MM.1S (cell line): ENCODE measurements around the gene SH3PXD2A.

ENCODE experiments used
- DNase-seq: peaks from one replicate; pipeline ENCODE4 v3.0.0-alpha.2; 2015
- H2AFZ ChIP-seq: fragments of 300-600 bp; sonication (generic); 2 replicates; pipeline ENCODE4 v1.6.0; 2016; ENCODE audit warnings: antibody characterized with exemption, low read length
- H3F3A ChIP-seq: fragments of 300-600 bp; sonication (generic); 2 replicates; pipeline ENCODE4 v1.6.1; 2016; ENCODE audit warnings: mild to moderate bottlenecking, antibody characterized with exemption, low read length, moderate library complexity, mixed read lengths; ENCODE audit not compliant: insufficient read depth
- H3K27ac ChIP-seq: fragments of 300-600 bp; sonication (generic); 2 replicates; pipeline ENCODE4 v1.5.1; 2016; ENCODE audit warnings: mild to moderate bottlenecking, low read length
- H3K27me3 ChIP-seq: fragments of 300-600 bp; sonication (generic); replicated peaks from 2 replicates; pipeline ENCODE4 v1.6.0; 2016; ENCODE audit warnings: low read length; ENCODE audit not compliant: insufficient read depth
- H3K36me3 ChIP-seq: fragments of 300-600 bp; sonication (generic); replicated peaks from 2 replicates; pipeline ENCODE4 v1.6.1; 2016; ENCODE audit warnings: mild to moderate bottlenecking, low read length, mixed read lengths; ENCODE audit not compliant: insufficient read depth
- H3K4me1 ChIP-seq: fragments of 300-600 bp; sonication (generic); 2 replicates; pipeline ENCODE4 v1.6.1; 2016; ENCODE audit warnings: low read length, mixed read lengths
- H3K4me2 ChIP-seq: fragments of 300-600 bp; sonication (generic); 2 replicates; pipeline ENCODE4 v1.6.0; 2016; ENCODE audit warnings: low read depth, low read length
- H3K4me3 ChIP-seq: fragments of 300-600 bp; sonication (generic); 2 replicates; pipeline ENCODE4 v1.5.1; 2016; ENCODE audit warnings: low read length, mixed read lengths
- H3K79me2 ChIP-seq: fragments of 300-600 bp; sonication (generic); 2 replicates; pipeline ENCODE4 v1.6.1; 2016; ENCODE audit warnings: mixed run types, low read length, mixed read lengths
- H3K9ac ChIP-seq: fragments of 300-600 bp; sonication (generic); 2 replicates; pipeline ENCODE4 v1.6.1; 2016; ENCODE audit warnings: low read length, mixed read lengths
- H3K9me2 ChIP-seq: fragments of 300-600 bp; sonication (generic); replicated peaks from 2 replicates; pipeline ENCODE4 v1.6.1; 2016; ENCODE audit warnings: mild to moderate bottlenecking, low read length, mixed read lengths; ENCODE audit not compliant: insufficient read depth
- H3K9me3 ChIP-seq: fragments of 300-600 bp; sonication (generic); replicated peaks from 2 replicates; pipeline ENCODE4 v1.6.1; 2016; ENCODE audit warnings: mild to moderate bottlenecking, low read length, mixed read lengths; ENCODE audit not compliant: insufficient read depth
- H4K20me1 ChIP-seq: fragments of 300-600 bp; sonication (generic); 2 replicates; pipeline ENCODE4 v1.6.1; 2016; ENCODE audit warnings: mild to moderate bottlenecking, low read length, moderate library complexity, mixed read lengths; ENCODE audit not compliant: insufficient read depth
- EZH2 ChIP-seq: fragments of 300-600 bp; sonication (generic); optimal IDR thresholded peaks from 2 replicates; pipeline ENCODE3; 2017; ENCODE audit warnings: low read depth, mild to moderate bottlenecking, antibody characterized with exemption, low read length, mixed read lengths
- EZH2phosphoT487 ChIP-seq: fragments of 300-600 bp; sonication (generic); IDR thresholded peaks from 2 replicates; pipeline ENCODE4 v1.6.1; 2018; ENCODE audit warnings: antibody characterized with exemption, low read length
- TF ChIP-seq, protein P1 (sequence below): fragments of 300-600 bp; sonication (generic); IDR thresholded peaks from 2 replicates; pipeline ENCODE4 v1.5.1; 2016; ENCODE audit warnings: antibody characterized with exemption, low read length, mixed read lengths

SH3PXD2A gene

DNA sequence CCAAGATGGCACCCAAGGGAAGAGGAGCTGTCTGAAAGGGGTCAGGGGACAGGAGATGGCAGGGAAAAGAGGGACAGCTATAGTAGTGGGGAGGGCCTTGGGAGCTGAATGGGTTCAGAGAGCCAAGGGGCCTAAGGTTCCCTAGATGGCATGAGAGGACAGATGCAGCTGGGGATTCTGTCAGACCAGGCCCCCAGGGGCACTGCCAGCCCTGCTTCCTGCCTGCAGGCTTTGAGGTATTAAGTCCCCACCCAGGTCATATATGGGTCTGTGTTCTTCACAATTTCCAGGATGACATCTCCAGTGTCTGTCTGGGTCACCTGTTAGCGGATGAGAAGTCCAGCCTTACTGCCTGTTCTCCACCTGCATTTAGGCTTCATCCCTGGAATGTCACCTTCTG, 305.1 kb downstream of the SH3PXD2A start:
- no peak overlapping the region for H3K9ac ChIP-seq

GRCh38 chr10:103549349-103549685, 306.1 kb downstream of the SH3PXD2A start:
- no peaks in the 10 kb centered on the region for H3K9me2 ChIP-seq
- H2AFZ ChIP-seq = no peak overlapping the region
- H3K9me3 ChIP-seq = no peaks in the 10 kb centered on the region
- H3K9ac ChIP-seq = no peak overlapping the region
- peaks cover 20% of the 10 kb centered on the region for H3K4me1 ChIP-seq
- no peaks in the 10 kb centered on the region for H3F3A ChIP-seq
- H4K20me1 ChIP-seq = no peaks in the 10 kb centered on the region
- no peaks in the 10 kb centered on the region for H3K79me2 ChIP-seq
- DNase-seq = no peak
- TF ChIP-seq EZH2phosphoT487 = no peak
- TF ChIP-seq, protein P1, sequence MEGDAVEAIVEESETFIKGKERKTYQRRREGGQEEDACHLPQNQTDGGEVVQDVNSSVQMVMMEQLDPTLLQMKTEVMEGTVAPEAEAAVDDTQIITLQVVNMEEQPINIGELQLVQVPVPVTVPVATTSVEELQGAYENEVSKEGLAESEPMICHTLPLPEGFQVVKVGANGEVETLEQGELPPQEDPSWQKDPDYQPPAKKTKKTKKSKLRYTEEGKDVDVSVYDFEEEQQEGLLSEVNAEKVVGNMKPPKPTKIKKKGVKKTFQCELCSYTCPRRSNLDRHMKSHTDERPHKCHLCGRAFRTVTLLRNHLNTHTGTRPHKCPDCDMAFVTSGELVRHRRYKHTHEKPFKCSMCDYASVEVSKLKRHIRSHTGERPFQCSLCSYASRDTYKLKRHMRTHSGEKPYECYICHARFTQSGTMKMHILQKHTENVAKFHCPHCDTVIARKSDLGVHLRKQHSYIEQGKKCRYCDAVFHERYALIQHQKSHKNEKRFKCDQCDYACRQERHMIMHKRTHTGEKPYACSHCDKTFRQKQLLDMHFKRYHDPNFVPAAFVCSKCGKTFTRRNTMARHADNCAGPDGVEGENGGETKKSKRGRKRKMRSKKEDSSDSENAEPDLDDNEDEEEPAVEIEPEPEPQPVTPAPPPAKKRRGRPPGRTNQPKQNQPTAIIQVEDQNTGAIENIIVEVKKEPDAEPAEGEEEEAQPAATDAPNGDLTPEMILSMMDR = no peak
- no peak for TF ChIP-seq EZH2
- H3K27ac ChIP-seq = no peak overlapping the region
- no peak overlapping the region for H3K4me2 ChIP-seq
- no peaks in the 10 kb centered on the region for H3K27me3 ChIP-seq
- no peak overlapping the region for H3K4me3 ChIP-seq
- H3K36me3 ChIP-seq = no peaks in the 10 kb centered on the region

More for the DNA sequence above, 305.1 kb downstream of the SH3PXD2A start:
- H2AFZ ChIP-seq = no peak overlapping the region
- no peak for DNase-seq
- H3K27ac ChIP-seq = no peak overlapping the region
- no peaks in the 10 kb centered on the region for H3K36me3 ChIP-seq
- H3K4me3 ChIP-seq = no peak overlapping the region
- TF ChIP-seq EZH2 = no peak
- no peak for TF ChIP-seq EZH2phosphoT487
- TF ChIP-seq, protein P1 = no peak
- peaks cover 17% of the 10 kb centered on the region for H3K4me1 ChIP-seq
- no peaks in the 10 kb centered on the region for H3F3A ChIP-seq
- no peaks in the 10 kb centered on the region for H3K9me3 ChIP-seq
- no peaks in the 10 kb centered on the region for H3K9me2 ChIP-seq
- no peak overlapping the region for H3K4me2 ChIP-seq
- no peaks in the 10 kb centered on the region for H3K79me2 ChIP-seq
- no peaks in the 10 kb centered on the region for H4K20me1 ChIP-seq
- no peaks in the 10 kb centered on the region for H3K27me3 ChIP-seq

DNA sequence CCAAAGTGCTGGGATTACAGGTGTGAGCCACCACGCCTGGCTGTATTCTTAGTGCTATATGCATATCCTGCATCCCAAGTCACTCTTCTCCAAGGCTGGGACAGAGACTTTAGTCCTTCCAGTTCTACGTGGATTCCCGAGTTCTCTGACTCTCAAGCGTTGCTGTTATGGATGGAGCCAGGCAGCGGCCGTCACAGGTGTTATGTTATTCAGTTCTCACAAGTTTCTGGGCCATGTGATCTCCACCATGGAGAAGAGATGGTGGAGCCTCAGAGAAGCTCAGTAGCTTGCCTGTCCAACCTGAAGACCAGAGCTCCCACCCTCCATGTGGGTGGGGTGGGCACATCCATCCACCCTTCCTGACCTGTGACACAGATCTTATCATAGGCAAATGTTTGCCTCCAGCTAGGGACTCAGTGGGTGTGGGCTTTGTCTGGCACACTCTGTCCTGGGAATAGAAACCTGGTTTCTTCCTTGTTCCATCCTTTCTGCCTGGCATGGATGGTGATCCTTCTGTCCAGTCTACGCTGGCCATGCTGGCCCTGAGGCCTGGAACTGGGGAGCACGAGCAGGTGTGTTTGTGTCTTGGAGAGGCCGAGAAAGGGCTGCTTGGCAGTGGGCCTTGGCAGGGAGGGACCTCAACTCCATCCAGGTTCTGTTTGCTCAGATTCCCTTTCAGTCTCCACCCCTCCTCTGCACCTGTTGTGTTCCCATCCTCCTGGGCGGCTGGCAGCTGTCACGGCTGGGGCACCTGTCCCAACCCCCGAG, 306.6 kb downstream of the SH3PXD2A start:
- TF ChIP-seq EZH2phosphoT487 (no peak), EZH2 (no peak)
- TF ChIP-seq, protein P1 = no peak
- H3K9me2 ChIP-seq = no peaks in the 10 kb centered on the region
- H3K9ac ChIP-seq = no peak overlapping the region
- no peaks in the 10 kb centered on the region for H3K79me2 ChIP-seq
- no peak overlapping the region for H3K27ac ChIP-seq
- no peaks in the 10 kb centered on the region for H3K36me3 ChIP-seq
- H3K4me3 ChIP-seq = no peak overlapping the region
- no peaks in the 10 kb centered on the region for H3F3A ChIP-seq
- no peaks in the 10 kb centered on the region for H4K20me1 ChIP-seq
- H2AFZ ChIP-seq = no peak overlapping the region
- H3K27me3 ChIP-seq = no peaks in the 10 kb centered on the region
- no peaks in the 10 kb centered on the region for H3K9me3 ChIP-seq
- peaks cover 20% of the 10 kb centered on the region for H3K4me1 ChIP-seq
- DNase-seq = no peak
- H3K4me2 ChIP-seq = no peak overlapping the region
